ENCODE data around the gene DNASE1L2.

Gene DNASE1L2

DNA sequence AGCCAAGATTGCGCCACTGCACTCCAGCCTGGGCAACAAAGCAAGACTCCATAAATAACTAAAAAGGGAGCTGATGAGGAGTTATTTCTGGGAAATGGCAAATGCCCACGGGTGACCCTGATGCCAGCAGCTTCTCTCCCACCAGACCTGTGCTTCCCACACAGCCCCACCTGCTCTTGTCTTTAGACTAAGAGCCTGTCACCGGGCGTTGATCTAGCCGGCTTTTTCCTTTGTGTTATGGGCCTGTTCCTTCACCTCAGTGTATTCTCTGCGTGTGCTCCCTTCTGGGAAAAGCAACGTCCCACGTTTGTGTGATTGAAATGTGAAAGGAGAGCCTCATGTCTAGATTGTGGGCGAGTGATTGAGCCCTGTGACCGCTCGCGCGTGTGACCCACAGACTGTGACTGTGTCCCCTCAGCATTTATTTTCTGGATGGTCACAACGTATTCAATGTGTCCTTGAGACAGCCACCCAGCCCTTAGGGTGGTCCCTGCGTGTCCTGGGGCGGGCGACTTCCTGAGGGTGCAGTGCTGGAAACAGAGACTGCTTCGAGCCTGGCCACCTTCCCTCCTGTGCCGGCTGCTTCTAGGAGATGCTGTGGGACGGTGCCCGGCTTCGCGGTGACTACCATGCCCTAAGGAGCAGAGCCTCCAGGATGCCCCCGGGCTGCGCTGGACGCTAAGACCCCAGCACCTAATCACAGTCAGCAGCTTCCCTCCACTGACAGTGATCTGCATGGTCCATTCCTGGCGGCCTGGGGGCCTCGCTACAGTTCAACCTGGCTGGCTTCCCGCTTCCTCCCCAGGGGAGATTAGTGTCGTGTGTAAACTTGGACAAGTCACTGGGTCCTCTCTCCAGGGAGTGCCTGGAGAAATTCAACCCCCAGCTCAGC, 39.5 kb downstream of the DNASE1L2 start:
- no peak for DNase-seq (ENCODE audit: low spot score)
- H3K27me3 ChIP-seq (ENCODE audit: insufficient read depth, poor library complexity, severe bottlenecking), result no peaks in the 10 kb centered on the region
- no peaks in the 10 kb centered on the region for H3K4me1 ChIP-seq (ENCODE audit: insufficient read depth, poor library complexity, severe bottlenecking)
- no peak for TF ChIP-seq CTCF (IDR thresholded peaks at IDR 0.05; ENCODE audit: poor library complexity, severe bottlenecking)
- H3K36me3 ChIP-seq (ENCODE audit: low read depth), result no peaks in the 10 kb centered on the region
- no peak for ATAC-seq (ENCODE audit: low read depth)
- no peak overlapping the region for H3K4me3 ChIP-seq (ENCODE audit: severe bottlenecking)
- H3K27ac ChIP-seq (ENCODE audit: poor library complexity, severe bottlenecking), result no peak overlapping the region
- no peaks in the 10 kb centered on the region for H3K9me3 ChIP-seq (ENCODE audit: severe bottlenecking)

DNA sequence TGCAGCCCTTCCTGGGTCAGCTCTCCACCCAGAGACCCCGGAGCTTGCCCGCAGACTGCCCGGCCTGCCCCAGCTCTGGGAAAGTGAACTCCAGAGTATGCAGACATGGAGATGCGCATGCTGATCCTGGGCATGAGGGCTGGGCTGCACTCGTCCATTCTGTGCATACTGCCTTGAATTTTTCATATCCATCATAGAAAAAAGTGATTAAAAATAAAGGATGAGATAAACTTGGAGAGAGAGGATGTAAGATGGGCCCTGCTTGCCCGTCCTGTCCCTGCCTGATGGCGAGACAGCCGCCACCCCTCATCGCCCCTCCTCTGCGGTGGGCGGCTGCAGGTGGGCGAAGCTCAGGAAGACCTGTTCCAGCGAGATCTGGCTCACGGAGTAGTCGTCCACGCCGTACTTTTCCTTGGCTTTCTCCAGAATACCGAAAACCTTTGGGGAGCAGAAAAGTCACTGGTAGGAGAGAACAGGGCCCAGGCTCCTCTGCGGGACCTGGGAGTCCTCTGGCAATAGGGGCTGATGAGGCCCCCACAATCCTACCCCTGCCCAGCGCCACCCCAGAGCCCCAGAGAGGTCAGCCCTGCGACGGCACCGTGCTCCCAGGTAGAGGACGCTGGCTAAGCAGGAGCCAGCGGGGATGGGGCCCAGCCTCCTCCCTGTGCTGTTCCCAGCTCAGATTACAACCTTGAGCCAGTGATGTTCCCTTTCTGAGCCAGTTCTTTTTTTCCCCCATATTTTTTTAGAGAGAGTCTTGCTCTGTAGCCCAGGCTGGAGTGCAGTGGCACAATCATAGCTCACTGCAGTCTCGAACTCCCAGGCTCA, 40.3 kb downstream of the DNASE1L2 start:
- H3K36me3 ChIP-seq (ENCODE audit: low read depth), result no peaks in the 10 kb centered on the region
- H3K9me3 ChIP-seq (ENCODE audit: severe bottlenecking), result no peaks in the 10 kb centered on the region
- H3K4me1 ChIP-seq (ENCODE audit: insufficient read depth, poor library complexity, severe bottlenecking), result no peaks in the 10 kb centered on the region
- no peak overlapping the region for H3K4me3 ChIP-seq (ENCODE audit: severe bottlenecking)
- no peak for TF ChIP-seq CTCF (IDR thresholded peaks at IDR 0.05; ENCODE audit: poor library complexity, severe bottlenecking)
- ATAC-seq (ENCODE audit: low read depth), result no peak
- no peak overlapping the region for H3K27ac ChIP-seq (ENCODE audit: poor library complexity, severe bottlenecking)
- H3K27me3 ChIP-seq (ENCODE audit: insufficient read depth, poor library complexity, severe bottlenecking), result no peaks in the 10 kb centered on the region
- no peak for DNase-seq (ENCODE audit: low spot score)

DNA sequence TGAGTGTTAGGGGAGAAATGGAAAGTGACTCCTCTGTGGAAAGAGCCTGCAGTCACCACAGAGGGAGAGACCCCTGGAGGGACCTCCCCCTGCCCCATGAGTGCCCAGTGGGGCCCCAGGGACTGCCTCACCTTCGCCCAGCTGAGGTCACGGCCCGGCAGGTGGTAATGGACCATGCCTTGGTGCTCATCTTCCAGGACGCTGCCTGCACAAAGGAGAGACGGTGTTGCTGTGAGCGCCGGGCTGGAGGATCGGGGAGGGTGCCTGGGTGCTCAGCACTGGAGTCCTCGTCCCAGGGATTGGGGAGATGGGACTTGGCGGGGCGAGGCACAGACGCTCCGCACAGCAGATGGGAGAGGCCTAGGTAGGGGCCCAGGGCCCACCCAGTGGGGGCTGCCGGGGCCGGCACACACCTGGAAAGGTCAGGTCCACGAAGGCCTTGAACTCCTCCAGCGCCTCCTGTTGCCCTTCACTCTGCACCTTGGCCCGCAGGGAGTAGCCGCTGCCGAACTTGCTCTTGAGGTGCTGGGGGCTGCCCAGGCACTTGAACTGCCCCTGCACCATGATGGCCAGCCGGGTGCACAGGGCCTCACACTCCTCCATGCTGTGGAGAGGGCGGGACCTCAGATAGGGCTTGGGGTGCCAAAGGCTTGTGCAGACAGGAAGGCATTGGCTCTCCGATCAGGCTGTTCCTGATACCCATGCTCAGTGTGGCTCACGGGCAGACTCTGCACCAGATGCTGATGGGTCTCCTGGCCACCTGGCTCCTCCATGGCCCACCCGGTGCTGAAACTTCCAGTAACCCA, 41.4 kb downstream of the DNASE1L2 start:
- H3K27me3 ChIP-seq (ENCODE audit: insufficient read depth, poor library complexity, severe bottlenecking), result no peaks in the 10 kb centered on the region
- no peak overlapping the region for H3K27ac ChIP-seq (ENCODE audit: poor library complexity, severe bottlenecking)
- DNase-seq (ENCODE audit: low spot score) (no peak), ATAC-seq (ENCODE audit: low read depth) (no peak)
- no peaks in the 10 kb centered on the region for H3K36me3 ChIP-seq (ENCODE audit: low read depth)
- H3K4me3 ChIP-seq (ENCODE audit: severe bottlenecking), result no peak overlapping the region
- H3K9me3 ChIP-seq (ENCODE audit: severe bottlenecking), result no peaks in the 10 kb centered on the region
- H3K4me1 ChIP-seq (ENCODE audit: insufficient read depth, poor library complexity, severe bottlenecking), result no peaks in the 10 kb centered on the region
- no peak for TF ChIP-seq CTCF (IDR thresholded peaks at IDR 0.05; ENCODE audit: poor library complexity, severe bottlenecking)

DNA sequence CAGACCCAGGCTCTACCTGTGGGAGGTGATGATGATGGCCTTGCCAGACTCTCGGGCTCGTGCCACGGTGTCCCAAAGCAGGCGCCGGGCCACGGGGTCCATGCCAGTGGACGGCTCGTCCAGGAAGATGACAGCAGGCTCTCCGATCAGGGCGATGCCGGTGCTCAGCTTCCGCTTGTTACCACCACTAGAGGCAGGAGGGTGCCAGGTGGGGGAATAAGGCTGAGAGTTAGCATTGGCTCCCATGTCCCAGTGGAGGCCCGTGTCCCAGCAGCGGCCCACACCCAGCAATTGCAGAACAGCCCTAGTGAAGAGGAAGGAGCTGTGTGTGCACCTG, 42.0 kb downstream of the DNASE1L2 start:
- DNase-seq (ENCODE audit: low spot score), result no peak
- Histone ChIP-seq H3K4me1 (ENCODE audit: insufficient read depth, poor library complexity, severe bottlenecking) (no peaks in the 10 kb centered on the region), H3K27me3 (ENCODE audit: insufficient read depth, poor library complexity, severe bottlenecking) (no peaks in the 10 kb centered on the region), H3K9me3 (ENCODE audit: severe bottlenecking) (no peaks in the 10 kb centered on the region), H3K36me3 (ENCODE audit: low read depth) (no peaks in the 10 kb centered on the region), H3K27ac (ENCODE audit: poor library complexity, severe bottlenecking) (no peak overlapping the region), H3K4me3 (ENCODE audit: severe bottlenecking) (no peak overlapping the region)
- no peak for ATAC-seq (ENCODE audit: low read depth)
- no peak for TF ChIP-seq CTCF (IDR thresholded peaks at IDR 0.05; ENCODE audit: poor library complexity, severe bottlenecking)
